ENCODE results near the gene PLEKHH1.

PLEKHH1 gene

GRCh38 chr14:67510121-67510520 is 23.0 kb upstream of the PLEKHH1 start:
- in situ Hi-C loops (cut with MboI; ENCODE audit: low sequenced_read_pairs) = no loop called here

DNA sequence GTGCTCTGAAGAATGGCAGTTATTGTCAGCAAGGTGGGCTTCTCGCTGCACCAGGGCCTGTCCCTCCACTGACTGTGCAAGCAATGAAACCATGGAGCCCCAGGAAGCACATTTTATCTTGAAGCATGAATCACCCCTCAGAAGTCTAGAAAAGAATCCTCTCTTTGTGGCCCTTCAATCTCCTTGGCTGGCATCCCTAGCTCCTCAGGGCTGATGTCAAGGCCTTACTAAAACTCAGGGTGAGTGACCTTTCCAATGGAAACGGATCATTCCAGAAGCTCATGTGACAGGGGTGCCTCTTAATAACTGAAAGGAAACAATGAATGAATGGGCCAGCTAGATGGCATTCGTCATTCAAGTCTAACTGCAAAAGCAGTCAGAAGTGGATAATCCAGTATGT is 22.3 kb upstream of the PLEKHH1 start:
- in situ Hi-C loops (cut with MboI; ENCODE audit: low sequenced_read_pairs) = no loop called here

DNA sequence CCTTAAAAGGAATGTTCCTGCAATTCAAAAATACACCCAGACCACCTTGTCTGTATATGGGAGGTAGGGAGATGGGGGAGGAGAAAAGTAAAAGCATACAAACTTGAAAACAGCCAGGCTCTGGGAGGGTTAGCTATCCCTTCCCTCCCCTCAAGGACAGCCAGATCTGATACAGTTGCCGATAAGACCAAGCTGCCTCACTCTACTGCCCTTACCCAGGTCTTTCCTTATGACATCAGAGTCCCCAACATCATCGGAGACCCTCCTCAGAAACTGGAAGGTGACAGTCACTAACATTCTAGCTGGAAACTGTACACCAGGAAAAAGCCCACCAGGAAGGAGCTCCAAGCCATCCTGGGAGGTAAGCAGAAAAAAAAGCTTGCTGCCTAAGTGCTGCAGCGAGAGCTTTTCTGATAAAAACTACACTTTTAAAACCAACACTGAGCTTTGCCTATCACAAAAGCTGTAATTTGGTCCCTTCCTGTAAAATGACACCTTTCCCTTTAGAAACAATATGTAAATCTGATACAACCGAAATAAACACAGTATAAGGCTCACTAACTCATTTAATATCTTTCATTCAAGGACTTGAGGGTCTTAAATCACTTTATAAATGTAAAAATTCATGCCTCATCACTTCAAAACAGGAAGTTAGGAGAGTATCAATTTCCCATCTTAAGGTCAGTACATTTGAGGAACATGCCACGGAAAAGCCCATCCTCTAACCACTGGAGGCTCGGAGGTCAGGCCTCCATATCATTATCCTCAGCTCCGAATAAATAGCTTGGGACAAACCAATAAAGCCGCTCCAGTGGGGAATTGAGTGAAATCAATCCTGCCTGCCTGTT is 20.4 kb upstream of the PLEKHH1 start:
- in situ Hi-C loops (cut with MboI; ENCODE audit: low sequenced_read_pairs) = no loop called here

DNA sequence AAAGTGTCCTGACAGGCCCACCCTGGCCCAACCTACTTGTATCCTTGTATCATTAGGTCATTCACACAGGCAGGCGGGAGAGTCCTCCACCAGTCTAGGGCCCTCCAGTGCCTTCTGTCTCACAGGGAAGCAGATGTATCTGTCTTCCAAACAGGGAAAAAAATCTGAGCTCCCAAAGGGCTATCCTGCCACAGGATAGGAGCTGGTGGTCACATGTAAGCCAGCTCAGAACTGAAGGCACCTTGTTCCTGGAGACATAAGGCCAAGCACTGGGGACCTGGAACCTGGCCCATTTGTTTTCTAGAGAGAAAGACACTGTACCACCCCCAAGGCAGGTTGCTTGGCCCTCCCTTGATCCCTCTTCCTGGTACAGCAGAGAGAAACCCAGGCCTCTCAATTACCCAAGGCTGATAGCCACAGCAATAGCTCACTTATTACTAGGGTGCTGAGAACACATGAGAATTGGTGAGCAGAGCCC is 19.4 kb upstream of the PLEKHH1 start:
- in situ Hi-C loops (cut with MboI; ENCODE audit: low sequenced_read_pairs) = no loop called here

GRCh38 chr14:67514203-67514607 is 18.9 kb upstream of the PLEKHH1 start:
- in situ Hi-C loops (cut with MboI; ENCODE audit: low sequenced_read_pairs) = no loop called here

DNA sequence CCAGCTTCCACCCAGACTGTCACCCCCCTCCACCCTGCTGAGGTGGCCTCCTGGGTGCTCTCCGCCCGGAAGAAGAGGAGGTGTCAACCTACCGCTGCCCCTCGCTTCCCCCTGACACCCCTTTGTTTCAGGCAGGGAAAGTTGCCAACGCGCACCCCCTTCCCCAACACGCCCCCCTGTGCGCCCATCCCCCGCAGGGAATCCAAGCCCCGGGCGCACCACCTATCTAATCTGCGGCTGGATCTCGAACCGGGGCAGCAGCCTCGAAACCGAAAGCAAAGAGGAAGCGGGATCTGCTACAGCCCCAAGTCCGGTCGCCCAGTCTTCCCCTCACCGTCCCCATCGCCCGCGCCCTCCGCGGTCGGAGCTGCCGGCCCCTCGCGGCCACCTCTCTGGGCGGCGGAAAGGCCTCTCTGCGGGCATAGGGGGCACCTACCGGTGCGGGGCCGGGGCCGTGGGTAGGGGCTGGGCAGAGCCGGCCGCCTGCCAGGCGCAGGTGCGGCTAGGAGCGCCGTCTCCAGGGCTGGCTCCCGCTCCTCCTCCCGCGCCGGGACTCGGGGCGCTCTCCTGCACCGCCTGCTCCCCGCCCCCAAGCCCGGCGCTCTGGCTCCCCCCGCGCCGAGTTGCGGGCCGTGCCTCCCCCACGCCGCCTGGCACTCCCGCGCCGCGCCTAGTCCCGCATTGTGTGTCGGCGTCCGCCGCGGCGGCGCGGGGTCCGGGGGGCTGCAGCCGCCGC is 18.3 kb upstream of the PLEKHH1 start:
- in situ Hi-C loops (cut with MboI; ENCODE audit: low sequenced_read_pairs) = no loop called here

GRCh38 chr14:67515386-67516079 is 17.6 kb upstream of the PLEKHH1 start:
- in situ Hi-C loops (cut with MboI; ENCODE audit: low sequenced_read_pairs) = no loop called here

DNA sequence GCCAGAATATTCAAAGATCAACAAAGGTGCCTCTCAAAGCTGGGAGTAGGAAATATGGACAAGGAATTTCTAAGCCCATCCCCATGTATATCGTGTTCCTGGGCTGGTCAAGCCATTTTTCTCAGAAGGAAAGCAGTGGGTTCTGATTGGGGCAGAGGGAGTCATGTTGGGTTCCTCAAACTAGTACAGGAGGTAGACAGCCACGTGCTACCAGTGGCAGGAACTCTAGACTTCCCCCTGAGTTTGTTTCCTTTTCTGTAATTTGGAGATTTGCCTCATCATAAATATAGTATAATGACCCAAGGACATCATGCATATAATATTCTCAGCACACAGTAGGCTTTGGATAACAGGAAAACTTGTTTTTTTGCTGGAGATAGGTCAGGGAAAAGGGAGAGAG is 16.4 kb upstream of the PLEKHH1 start:
- in situ Hi-C loops (cut with MboI; ENCODE audit: low sequenced_read_pairs) = no loop called here

DNA sequence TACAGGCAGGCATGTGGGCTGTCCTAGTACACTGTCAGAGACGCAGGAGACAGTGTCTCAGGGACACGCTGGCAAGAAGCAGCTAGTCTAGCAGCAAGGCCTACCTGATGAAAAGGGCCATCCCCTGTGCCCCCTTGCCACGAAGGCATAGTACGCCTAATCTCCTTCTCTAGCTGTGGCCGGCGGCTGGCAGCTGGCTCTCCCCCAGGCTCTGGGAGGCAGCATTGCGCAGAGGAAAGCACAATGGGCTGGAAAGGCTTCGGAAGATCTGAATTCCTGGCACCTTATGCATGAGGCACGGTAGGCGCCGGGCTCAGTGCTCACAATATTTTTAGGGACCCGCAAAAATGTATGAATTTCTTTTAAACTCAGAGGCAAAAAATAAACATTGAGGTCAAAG is 16.0 kb upstream of the PLEKHH1 start:
- in situ Hi-C loops (cut with MboI; ENCODE audit: low sequenced_read_pairs) = no loop called here

- in situ Hi-C loops (cut with MboI; ENCODE audit: low sequenced_read_pairs) = no loop called here
These were observed 13.7 kb upstream of the PLEKHH1 start for GRCh38 chr14:67519406-67519805.

GRCh38 chr14:67520482-67520881 is 12.6 kb upstream of the PLEKHH1 start:
- in situ Hi-C loops (cut with MboI; ENCODE audit: low sequenced_read_pairs) = no loop called here

GRCh38 chr14:67522270-67522669 is 10.8 kb upstream of the PLEKHH1 start:
- in situ Hi-C loops (cut with MboI; ENCODE audit: low sequenced_read_pairs) = no loop called here

- in situ Hi-C loops (cut with MboI; ENCODE audit: low sequenced_read_pairs) = no loop called here
These were observed 9.1 kb upstream of the PLEKHH1 start for GRCh38 chr14:67523764-67524633.

DNA sequence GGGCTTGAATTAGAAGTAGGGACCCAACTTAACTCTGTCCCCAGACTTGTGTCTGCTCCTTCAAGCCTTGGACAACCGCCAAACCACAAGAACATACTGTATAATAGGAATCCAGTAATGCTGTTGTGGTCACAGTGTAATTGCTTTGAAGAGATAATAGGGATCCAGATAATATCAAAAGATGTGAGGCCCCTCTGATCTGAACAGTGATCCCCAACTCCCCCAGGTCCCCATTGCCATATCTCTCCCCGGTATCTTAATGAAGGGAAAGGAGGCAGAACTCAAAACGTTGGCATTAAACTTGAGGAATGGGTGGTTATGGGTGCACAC is 8.5 kb upstream of the PLEKHH1 start:
- in situ Hi-C loops (cut with MboI; ENCODE audit: low sequenced_read_pairs) = no loop called here

- in situ Hi-C loops (cut with MboI; ENCODE audit: low sequenced_read_pairs) = no loop called here
These were observed 7.7 kb upstream of the PLEKHH1 start for GRCh38 chr14:67525389-67525788.

- in situ Hi-C loops (cut with MboI; ENCODE audit: low sequenced_read_pairs) = no loop called here
These were observed 6.9 kb upstream of the PLEKHH1 start for GRCh38 chr14:67526181-67526580.

DNA sequence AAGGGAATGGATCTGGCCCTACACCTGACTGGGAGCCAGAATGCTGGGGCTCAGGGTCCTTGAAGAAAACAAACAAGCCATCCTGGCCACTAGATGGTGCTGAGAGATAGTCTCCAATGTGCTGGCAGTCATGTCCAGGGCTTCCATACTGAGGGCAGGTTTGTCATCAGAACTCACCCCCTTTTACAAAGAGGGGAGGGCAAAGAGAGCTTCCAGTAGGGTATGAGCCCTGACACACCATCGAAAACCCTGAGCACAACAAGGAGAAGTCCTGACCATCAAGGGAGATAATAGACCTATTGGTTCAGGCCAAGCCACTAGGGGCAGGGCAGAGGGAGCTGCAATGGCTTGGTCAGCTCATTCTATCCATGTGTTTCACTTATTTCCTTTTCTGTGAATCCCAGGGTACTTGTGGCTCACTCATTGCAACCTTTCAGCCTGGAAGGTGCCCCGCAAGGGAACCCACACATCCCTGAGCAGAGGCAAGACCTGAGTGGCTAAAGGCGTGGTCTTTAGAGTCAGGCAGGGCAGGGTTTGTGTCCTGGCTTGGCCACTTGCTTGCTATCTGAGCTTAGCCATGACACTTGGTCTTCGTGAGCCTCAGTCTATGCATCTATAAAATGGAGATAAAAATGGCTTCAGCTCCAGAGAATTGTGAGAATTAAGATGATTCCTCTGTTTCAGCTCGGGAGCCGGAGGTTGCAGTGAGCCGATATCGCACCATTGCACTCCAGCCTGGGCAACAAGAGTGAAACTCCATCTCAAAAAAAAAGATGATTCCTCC is 6.2 kb upstream of the PLEKHH1 start:
- in situ Hi-C loops (cut with MboI; ENCODE audit: low sequenced_read_pairs) = no loop called here

- in situ Hi-C loops (cut with MboI; ENCODE audit: low sequenced_read_pairs) = no loop called here
These were observed 5.3 kb upstream of the PLEKHH1 start for GRCh38 chr14:67527756-67528155.

DNA sequence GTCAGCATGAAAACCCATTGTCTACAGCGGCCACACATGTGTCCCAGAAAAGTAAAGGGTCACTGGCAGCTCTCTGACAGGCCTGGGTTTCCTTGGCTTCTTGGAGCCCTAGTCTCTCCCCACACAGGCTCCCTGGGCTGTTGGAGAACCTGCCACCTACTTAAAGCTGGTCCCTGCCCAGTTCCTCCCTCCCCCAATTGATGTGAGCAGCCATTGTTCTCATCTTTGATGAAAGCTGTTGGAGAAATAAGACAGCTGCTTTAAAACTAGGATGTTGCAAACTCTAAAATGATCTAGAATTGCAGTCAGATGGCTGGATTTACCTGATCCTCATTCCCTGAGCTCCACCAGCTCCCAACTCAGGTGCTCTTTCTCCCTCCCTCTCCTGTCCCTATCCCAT is 4.8 kb upstream of the PLEKHH1 start:
- in situ Hi-C loops (cut with MboI; ENCODE audit: low sequenced_read_pairs) = no loop called here

All from hTERT RPE-1 (cell line).